GM19372 (cell line): ENCODE results near the gene CTTNBP2.
A peak's percentile ranks its signal among the peaks of the same experiment; 100 is the strongest.

Experiments
- ATAC-seq: cut with Tn5 transposase; IDR thresholded peaks from one replicate; pipeline ENCODE4 v1.9.1; 2021; ENCODE audit warnings: mild to moderate bottlenecking, low read depth, moderate library complexity; ENCODE audit not compliant: unreplicated experiment

Gene CTTNBP2

DNA sequence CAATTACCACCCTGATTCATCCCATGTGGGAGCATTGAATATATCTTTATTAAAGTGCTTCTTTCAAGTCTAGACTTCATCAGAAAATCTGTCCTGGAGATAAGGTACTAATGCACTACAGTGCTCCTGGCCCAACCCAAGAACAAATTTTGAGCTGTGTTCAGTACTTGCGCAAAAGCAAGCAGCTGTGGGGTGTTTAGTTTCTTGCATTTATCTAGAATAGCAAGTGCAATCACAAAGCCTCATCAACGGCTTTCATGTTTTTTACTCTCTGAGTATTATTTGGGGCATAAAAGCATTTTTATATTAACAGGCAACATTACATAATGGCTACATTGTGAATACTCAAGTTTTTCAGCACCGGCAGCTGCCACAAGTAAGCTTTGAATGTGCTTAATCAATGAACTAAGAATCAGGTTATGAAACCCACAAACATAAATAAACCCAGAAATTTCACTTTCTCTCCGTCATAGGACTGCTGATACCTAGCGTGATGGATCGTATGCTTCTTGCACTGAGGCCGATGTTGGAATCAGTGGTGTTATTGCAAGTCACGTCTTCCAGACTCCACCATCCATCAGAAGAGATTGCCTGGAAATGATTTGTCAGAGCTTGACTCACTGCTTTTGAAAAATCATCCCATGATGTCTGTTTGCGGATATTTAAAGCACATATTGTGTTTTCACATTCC lies 113.1 kb downstream of the CTTNBP2 start:
- ATAC-seq, result no peak

- ATAC-seq, result no peak
Observed at GRCh38 chr7:117757440-117757839, 115.8 kb downstream of the CTTNBP2 start.

- no peak for ATAC-seq
Observed at GRCh38 chr7:117756586-117757085, 116.6 kb downstream of the CTTNBP2 start.

DNA sequence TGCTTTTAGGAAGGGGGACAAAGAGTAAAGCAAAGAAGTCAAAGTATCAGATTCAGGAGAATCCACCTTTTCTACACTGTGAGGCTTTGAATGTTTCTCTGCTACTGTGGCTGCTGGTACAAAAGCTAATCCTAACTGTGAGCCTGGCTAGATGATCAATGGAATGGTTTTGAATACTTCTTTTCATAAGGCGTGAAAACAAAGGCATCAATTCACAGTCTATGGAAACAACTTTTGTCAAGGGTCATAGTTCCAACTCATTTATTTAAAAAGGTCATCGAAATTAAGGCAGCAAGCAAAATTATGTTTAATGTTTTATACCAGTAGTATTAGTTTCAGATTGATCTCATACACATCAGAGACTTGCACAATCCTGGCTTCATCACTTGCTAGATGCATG lies 118.1 kb downstream of the CTTNBP2 start:
- no peak for ATAC-seq

GRCh38 chr7:117751775-117752174 lies 121.5 kb downstream of the CTTNBP2 start:
- ATAC-seq, result no peak

- ATAC-seq, result no peak
Observed at GRCh38 chr7:117750612-117751563, 122.4 kb downstream of the CTTNBP2 start.

DNA sequence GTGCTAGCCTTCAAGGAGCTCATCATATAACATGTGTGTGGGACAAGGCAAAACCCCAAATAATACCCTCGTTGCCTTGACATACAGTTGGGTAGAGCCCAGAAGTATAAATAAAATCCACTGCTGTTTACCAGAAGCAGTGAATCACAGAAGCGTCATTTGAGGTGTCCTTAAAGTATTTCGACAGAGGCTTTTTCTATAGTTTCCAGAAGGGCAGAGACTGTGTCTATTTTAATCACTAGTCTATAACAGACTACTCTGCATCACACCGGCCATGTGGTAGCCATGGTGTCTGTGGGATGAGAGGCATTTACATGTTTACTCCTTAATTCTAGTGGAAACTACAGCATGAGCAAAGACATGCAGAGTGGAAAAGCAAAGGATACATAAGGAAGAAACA lies 131.3 kb downstream of the CTTNBP2 start:
- no peak for ATAC-seq

GRCh38 chr7:117739085-117739484 lies 134.2 kb downstream of the CTTNBP2 start:
- ATAC-seq, result no peak

- ATAC-seq, result no peak
Observed at GRCh38 chr7:117737926-117738325, 135.3 kb downstream of the CTTNBP2 start.

DNA sequence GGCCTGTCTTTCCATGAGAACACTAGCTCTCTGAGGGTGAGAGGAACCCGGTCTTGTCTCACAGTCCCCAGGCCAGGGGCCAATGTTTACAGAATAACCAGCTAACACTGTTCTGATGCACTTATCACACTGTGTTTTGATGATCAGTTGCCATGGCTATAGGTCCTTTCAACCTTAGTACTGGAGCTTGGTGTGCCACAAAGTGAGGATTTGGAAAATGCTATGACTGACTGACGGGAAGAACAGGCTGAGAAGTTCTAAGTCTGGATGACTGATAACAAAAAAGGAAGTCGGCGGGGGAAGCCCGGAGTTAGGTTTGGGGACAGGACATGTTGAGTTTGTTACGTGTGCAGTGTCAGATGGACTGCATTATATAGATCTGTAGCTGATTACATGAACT lies 141.8 kb downstream of the CTTNBP2 start:
- ATAC-seq, result peak; percentile 82

- ATAC-seq, result no peak
Observed at GRCh38 chr7:117730390-117730789, 142.9 kb downstream of the CTTNBP2 start.

- no peak for ATAC-seq
Observed at GRCh38 chr7:117728890-117729624, 144.2 kb downstream of the CTTNBP2 start.

DNA sequence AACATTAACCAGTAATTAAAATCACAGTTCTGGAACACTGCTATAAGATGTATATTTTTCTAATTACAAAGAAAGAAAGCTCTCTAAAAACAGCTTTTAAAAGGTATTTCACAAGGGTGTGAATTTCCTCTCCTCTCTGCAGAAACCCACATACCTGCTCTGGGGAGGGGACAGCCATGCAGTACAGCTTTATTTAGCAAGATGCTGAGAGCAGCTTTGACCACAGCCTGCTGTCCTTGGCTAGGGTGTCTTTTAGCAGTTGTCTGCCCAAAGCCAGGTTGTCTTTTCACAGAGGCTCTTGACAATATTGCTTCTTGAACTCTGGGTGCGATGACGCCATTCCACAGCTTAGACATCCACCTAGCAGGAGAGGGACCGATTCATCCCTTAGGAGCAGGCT lies 148.3 kb downstream of the CTTNBP2 start:
- ATAC-seq, result no peak

DNA sequence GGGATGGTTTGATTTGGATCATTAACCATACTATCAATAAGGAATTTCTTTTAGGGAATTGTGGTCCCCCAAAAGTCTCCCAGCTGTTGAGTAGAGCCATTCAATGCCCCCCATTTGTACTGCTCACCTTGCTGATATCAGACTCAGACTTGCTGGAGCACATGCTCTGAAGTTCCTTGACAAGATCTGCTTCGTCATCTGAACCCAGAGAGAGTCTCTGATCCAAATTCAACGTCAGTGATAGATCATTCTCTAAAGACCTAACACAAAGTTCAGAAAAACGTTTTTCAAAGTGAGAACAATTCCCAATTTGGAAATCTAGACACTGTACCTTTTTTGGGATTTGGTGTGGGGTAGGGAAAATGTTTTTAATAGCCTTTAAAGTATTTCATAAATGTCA lies 153.9 kb downstream of the CTTNBP2 start:
- ATAC-seq, result no peak

DNA sequence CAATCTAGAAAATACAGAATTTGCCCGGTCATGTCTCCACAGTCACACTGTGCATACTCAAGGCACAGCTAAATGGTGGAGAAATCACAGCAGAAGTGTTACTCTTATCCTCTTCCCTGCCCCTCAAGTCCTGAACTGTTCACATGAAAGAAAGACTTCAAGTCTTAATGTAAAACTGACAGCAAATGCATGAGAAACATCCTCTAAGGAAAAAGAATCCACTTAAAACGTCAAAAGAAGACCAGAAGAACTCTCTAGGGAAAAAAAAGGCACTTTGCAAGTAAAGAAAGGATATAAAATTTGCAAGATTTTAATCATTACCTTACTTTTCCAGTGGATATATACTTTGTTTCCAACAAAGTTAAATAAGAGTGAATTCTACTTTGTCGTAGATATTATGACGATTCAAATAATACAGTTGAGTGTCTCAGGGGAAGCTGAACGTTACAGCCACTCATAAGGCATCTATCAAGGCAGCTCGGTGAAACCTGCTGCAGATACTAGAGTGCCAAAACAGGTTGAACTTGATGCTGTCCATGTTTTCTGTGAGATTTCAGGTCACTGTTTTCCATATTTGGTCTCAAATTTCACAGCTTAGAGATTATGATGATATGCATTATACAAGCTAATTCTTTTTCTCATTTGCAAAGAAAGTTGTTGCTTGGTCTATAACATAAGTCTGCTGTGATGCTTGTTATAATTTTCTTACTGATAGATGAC lies 155.0 kb downstream of the CTTNBP2 start:
- no peak for ATAC-seq

DNA sequence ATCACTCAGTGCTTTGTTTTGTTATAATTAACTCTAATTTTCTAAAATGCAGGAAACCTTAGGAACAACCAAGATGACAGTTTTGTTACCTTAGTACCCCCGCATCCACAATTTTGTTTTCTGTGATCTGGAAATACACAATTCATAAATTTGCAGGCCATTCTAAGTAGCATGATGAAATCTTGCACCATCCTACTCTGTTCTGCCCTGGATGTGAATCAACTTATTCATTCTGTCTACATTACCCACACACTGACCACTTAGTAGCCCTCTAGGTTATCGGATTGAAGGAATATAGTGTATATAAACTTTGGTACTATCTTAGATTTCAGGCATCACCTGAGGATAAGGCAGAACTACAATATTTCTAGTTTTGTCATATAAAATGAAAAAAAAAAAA lies 155.9 kb downstream of the CTTNBP2 start:
- ATAC-seq, result no peak

DNA sequence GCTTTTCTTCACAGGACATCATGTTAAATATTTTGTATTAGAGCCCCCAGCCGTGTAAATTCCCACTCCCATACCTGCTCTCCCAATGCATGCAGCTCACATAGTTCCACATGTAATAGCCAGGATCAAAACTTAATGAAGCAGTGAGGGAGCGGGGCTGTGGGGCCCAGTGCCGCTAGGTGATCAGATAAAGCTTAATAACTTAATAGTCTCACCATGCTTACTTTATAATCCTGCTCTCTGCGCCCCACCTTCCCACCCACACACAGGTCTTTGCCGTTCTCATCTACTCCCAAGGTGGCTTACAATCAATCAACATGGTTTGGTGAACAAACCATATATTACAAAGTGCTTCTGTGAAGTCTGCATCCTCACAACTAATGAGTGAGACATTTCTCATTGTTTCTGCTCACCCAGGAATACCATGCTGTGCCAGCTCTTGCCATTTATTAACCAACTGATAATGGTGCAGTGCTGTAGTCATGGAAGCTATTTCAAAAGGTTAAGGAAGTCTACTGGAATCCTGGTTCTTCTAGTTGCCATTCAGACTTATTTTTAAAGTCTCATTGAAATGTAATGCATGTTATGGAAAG lies 156.4 kb downstream of the CTTNBP2 start:
- no peak for ATAC-seq

DNA sequence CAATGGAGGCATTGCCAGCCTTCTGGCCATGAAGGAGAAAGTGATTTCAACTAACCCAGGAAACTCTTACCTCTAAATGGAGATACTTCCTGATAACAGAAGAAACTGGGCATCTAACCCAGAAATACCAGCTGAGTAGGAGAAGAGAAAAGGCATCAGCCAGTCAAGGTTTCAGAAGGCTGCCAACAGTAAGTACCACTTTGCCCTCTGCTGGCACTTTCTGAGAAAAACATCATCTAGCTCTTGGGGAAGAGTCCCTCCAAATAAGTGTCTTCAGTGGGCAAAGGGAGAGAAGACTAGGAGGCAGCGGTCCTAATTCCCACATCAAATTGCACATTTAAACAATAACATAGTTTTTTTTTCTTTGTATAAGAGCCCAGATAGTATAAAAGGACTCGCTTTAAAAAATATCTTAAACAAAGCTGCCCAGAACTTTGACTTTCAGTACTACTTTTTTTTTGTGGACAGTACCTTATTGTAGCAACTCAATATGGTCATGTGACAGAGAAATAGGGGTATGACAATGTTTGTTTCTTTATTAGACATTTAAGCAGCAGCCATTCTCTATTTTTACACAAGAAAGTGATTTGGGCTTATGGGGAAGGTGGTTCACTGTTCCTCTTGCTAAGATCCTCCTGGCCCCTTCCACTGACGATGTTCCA lies 157.3 kb downstream of the CTTNBP2 start:
- ATAC-seq, result peak; percentile 79

GRCh38 chr7:117711556-117711955 lies 161.7 kb downstream of the CTTNBP2 start:
- ATAC-seq, result no peak
